HEK293 (cell line): ENCODE data around the gene CALHM1.

Experiments
- CTCF ChIA-PET: fragments of 350-600 bp; formaldehyde crosslinking; extraction: SDS; loops from one replicate; lab custom pipeline; 2021; ENCODE audit warnings: antibody characterized with exemption; lab: Yijun Ruan, JAX
- POLR2A ChIA-PET: fragments of 300-600 bp; formaldehyde crosslinking; extraction: SDS; loops from one replicate; lab custom pipeline; 2020; ENCODE audit warnings: antibody characterized with exemption, inconsistent platforms; lab: Yijun Ruan, JAX
- H3K27ac ChIP-seq: fragments of 200-500 bp; sonication (Bioruptor generic); 2 replicates; pipeline ENCODE4 v1.5.1; 2014; ENCODE audit warnings: low read depth, low read length, control low read depth, inconsistent platforms; ENCODE audit errors: extremely low read depth
- H3K36me3 ChIP-seq, 2 experiments: fragments of 200-500 bp in 1 of 2; sonication (Bioruptor generic) in 1 of 2; 1 replicate in 1 of 2; 2 replicates in 1 of 2; pipeline ENCODE4 v1.5.1; 2014 to 2017; ENCODE audit warnings: inconsistent platforms in 2 of 2, low read length in 2 of 2; ENCODE audit not compliant: control insufficient read depth in 2 of 2, insufficient read depth in 1 of 2
- H3K4me1 ChIP-seq: fragments of 200-500 bp; sonication (Bioruptor generic); 2 replicates; pipeline ENCODE4 v1.5.1; 2014; ENCODE audit warnings: mild to moderate bottlenecking, low read length, inconsistent platforms; ENCODE audit not compliant: control insufficient read depth, insufficient read depth
- H3K4me3 ChIP-seq: 2 replicates; pipeline ENCODE4 v1.5.1; 2011; ENCODE audit warnings: low read depth, mild to moderate bottlenecking, control low read depth, low read length, moderate library complexity
- H3K9me3 ChIP-seq: fragments of 200-500 bp; sonication (Bioruptor generic); 2 replicates; pipeline ENCODE4 v1.5.1; 2014; ENCODE audit warnings: low read depth, low read length, inconsistent platforms; ENCODE audit not compliant: control insufficient read depth, insufficient read depth
- GLI4 ChIP-seq: fragments of 450-650 bp; formaldehyde crosslinking; IDR thresholded peaks from 2 replicates; pipeline ENCODE4 v1.5.1; 2016; ENCODE audit warnings: missing biosample characterization, missing genetic modification characterization
- PATZ1 ChIP-seq: fragments of 450-650 bp; formaldehyde crosslinking; IDR thresholded peaks from 2 replicates; pipeline ENCODE4 v1.5.1; 2016; ENCODE audit warnings: missing biosample characterization, missing genetic modification characterization
- PRDM10 ChIP-seq: fragments of 450-650 bp; formaldehyde crosslinking; IDR thresholded peaks from 2 replicates; pipeline ENCODE4 v1.5.1; 2016; ENCODE audit warnings: missing biosample characterization, missing genetic modification characterization
- SCRT2 ChIP-seq: fragments of 450-650 bp; formaldehyde crosslinking; IDR thresholded peaks from 2 replicates; pipeline ENCODE4 v1.5.1; 2016; ENCODE audit warnings: missing biosample characterization, missing genetic modification characterization
- SP3 ChIP-seq: fragments of 450-650 bp; formaldehyde crosslinking; IDR thresholded peaks from 2 replicates; pipeline ENCODE4 v1.5.1; 2016; ENCODE audit warnings: missing biosample characterization, missing genetic modification characterization
- ZBTB1 ChIP-seq: fragments of 450-650 bp; formaldehyde crosslinking; IDR thresholded peaks from 2 replicates; pipeline ENCODE4 v1.5.1; 2016; ENCODE audit warnings: missing biosample characterization, missing genetic modification characterization
- ZBTB10 ChIP-seq: fragments of 450-650 bp; formaldehyde crosslinking; IDR thresholded peaks from 2 replicates; pipeline ENCODE4 v1.5.1; 2016; ENCODE audit warnings: missing biosample characterization, missing genetic modification characterization
- ZFHX2 ChIP-seq: fragments of 450-650 bp; formaldehyde crosslinking; conservative IDR thresholded peaks from 2 replicates; pipeline ENCODE4 v1.5.1; 2016; ENCODE audit warnings: missing biosample characterization, missing genetic modification characterization
- ZFP69B ChIP-seq: fragments of 450-650 bp; formaldehyde crosslinking; IDR thresholded peaks from 2 replicates; pipeline ENCODE4 v1.5.1; 2016; ENCODE audit warnings: missing biosample characterization, missing genetic modification characterization
- ZNF138 ChIP-seq: fragments of 450-650 bp; formaldehyde crosslinking; IDR thresholded peaks from 2 replicates; pipeline ENCODE4 v1.5.1; 2016; ENCODE audit warnings: missing biosample characterization, missing genetic modification characterization, borderline replicate concordance
- ZNF248 ChIP-seq: fragments of 450-650 bp; formaldehyde crosslinking; IDR thresholded peaks from 2 replicates; pipeline ENCODE4 v1.5.1; 2017; ENCODE audit warnings: missing biosample characterization, missing genetic modification characterization
- ZNF549 ChIP-seq: fragments of 450-650 bp; IDR thresholded peaks from 2 replicates; pipeline ENCODE4 v1.5.1; 2018; ENCODE audit warnings: missing biosample characterization, missing genetic modification characterization, mild to moderate bottlenecking, inconsistent platforms, moderate library complexity
- ZNF596 ChIP-seq: fragments of 450-650 bp; IDR thresholded peaks from 2 replicates; pipeline ENCODE4 v1.5.0; 2018; ENCODE audit warnings: missing biosample characterization, mild to moderate bottlenecking, missing genetic modification characterization, moderate library complexity
- ZNF639 ChIP-seq: fragments of 450-650 bp; formaldehyde crosslinking; IDR thresholded peaks from 2 replicates; pipeline ENCODE4 v1.5.1; 2016; ENCODE audit warnings: missing biosample characterization, missing genetic modification characterization
- ZNF677 ChIP-seq: fragments of 450-650 bp; IDR thresholded peaks from 2 replicates; pipeline ENCODE4 v1.5.0; 2018; ENCODE audit warnings: missing biosample characterization, mild to moderate bottlenecking, missing genetic modification characterization, moderate library complexity
- ZNF707 ChIP-seq: fragments of 450-650 bp; formaldehyde crosslinking; IDR thresholded peaks from 2 replicates; pipeline ENCODE4 v1.5.1; 2016; ENCODE audit warnings: missing biosample characterization, missing genetic modification characterization

Gene CALHM1

GRCh38 chr10:103444478-103444877 lies 14.2 kb downstream of the CALHM1 start:
- TF ChIP-seq PATZ1 (tag by site-specific recombination): no peak
- no peak for TF ChIP-seq SCRT2
- no peak for TF ChIP-seq ZNF549 (tag by site-specific recombination)
- TF ChIP-seq ZBTB1 (tag by site-specific recombination): no peak
- TF ChIP-seq ZFP69B (tag by site-specific recombination): no peak
- no peak for TF ChIP-seq ZNF596
- no peak for TF ChIP-seq ZFHX2 (tag by site-specific recombination)
- TF ChIP-seq SP3 (tag by site-specific recombination): no peak
- no peak for TF ChIP-seq ZNF677 (tag by site-specific recombination)
- TF ChIP-seq ZNF639 (tag by site-specific recombination): no peak
- TF ChIP-seq GLI4 (tag by site-specific recombination): no peak
- no peak for TF ChIP-seq ZNF707 (tag by site-specific recombination)
- TF ChIP-seq PRDM10 (tag by site-specific recombination): no peak
- no peak for TF ChIP-seq ZBTB10 (tag by site-specific recombination)
- TF ChIP-seq ZNF248 (tag by site-specific recombination): no peak
- TF ChIP-seq ZNF138 (tag by site-specific recombination): no peak
- TF ChIP-seq, all 188 proteins: peak for 0
- Histone ChIP-seq H3K4me3 (no peak overlapping the region), H3K9me3 (no peaks in the 10 kb centered on the region), H3K4me1 (no peaks in the 10 kb centered on the region), H3K27ac (no peak overlapping the region), H3K36me3 (peaks cover 19 to 92% of the 10 kb centered on the region in 2 experiments; a peak in 2 of 3 replicates)
- ChIA-PET POLR2A (interaction anchor here (0.6 kb wide), 1 partner anchor 19 kb away, joined by 4 read pairs; no protein-coding TSS in a partner anchor), CTCF (no interaction called here)
